ENCODE results near the gene AHNAK.
"Not testable (repeated sequence)": the region's sequence is repeated elsewhere in the genome, so short reads cannot be mapped to it uniquely, and the experiment has no call there.

The AHNAK gene

DNA sequence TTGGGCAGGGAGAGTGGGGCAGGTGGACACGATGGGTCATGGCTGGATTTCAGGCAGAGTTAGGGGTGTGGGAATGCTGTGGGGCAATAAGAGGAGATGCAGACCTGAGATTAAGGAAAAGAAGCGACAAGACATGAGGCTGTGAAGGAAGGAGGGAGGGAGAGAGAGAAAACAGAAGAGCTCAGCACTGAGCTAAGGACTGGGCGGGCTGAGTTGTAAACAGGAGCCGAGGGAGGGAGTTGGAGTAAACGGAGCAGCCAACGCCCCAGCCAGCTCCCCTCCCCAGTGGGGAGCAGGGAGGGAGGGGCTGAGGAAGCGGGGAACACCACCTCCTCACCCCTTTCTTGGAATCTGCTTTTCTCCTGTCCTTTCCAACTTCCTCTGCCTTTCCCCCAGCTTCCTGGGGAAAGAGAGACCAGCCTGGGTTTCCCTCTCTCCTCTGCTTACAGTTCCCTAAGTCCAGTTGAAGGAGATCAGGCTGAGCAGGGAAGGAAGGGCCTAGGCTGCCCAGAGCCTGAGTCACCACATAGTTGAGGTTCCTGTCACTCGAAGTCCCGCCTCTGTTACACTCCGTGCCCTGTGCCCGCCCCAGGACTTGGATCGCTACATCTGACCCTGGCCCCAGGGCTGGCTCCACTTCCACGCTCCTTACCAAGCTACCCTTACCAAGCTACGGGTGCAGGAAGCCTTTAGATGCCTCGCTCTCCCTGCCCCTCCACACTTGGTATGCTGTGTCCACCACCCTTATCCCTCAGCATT lies 6.7 kb upstream of the AHNAK start:
- DNase-seq (ENCODE audit: low read depth): no peak

DNA sequence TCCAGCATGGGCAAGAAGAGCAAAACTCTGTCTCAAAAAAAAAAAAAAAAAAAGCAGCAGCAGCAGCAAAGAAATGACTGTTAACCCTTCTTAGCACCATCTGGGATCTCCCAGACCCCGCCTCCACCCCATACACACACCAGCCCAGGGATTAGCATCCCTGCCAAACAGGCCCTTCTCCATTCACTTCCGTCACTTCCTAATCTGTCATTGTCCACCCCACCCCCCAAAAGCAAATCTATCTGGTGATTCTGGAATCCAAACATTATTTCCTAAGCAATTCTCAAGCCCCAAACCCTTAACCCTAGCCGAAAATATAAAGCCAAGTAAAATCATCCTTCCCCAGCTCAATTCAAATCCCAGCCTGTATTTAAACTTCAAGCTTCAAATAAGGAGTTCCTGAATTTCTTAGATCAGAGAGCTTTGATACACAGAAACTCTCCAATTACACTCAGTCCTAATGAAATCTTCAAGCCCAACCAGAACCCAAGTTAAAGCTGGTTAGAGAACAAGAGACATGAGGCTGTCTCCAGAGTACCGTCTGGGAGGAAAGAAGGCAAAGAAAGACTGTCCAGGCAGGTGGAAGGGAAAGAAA lies 6.0 kb upstream of the AHNAK start:
- DNase-seq (ENCODE audit: low read depth): no peak

DNA sequence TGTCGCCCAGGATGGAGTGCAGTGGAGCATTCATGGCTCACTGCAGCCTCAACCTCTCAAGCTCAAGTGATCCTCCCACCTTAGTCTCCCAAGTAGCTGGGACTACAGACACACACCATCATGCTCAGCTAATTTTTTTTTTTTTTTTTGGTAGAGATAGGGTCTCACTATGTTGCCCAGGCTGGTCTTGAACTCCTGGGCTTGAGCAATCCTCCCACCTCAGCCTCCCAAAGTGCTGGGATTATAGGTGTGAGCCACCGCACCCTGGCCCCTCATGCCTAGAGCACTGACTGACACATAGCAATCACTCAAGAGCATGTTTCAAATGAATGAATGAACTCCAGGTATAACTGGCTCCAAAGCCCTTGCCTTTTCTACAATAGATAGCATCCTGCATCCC lies 3.9 kb upstream of the AHNAK start:
- DNase-seq (ENCODE audit: low read depth): not testable (repeated sequence)

DNA sequence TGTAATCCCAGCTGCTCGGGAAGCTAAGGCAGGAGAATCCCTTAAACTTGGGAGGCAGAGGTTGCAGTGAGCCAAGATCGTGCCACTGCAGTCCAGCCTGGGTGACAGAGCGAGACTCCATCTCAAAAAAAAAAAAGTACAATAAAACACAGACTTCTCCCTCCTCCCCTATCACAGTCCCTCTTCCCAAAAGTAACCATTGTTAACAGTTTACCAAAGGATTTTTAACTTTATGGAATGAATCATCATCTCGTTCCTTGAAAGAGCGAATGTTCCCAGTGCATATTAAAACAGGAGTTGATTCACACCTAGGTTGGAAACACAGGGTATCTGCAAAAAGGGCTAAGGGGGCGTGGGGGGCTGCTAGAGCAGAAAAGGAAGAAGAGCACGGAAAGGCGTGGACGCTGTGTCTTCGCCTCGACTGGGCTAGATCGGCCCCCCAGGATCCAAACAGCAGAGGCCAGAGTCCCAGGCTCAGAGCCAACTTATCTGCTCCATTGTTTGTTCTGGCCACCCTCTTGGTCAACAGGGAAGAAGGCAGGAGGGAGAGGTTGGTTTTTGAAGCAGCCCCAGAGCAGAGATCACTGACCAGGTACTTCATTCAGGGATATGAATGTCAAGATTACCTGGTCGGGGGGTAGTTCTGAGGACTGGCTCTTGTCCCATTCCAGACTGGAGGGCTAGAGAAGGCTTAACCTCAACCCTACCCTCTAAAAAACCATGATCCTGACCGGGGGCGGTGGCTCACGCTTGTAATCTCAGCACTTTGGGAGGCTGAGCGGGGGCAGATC lies 2.1 kb upstream of the AHNAK start:
- DNase-seq (ENCODE audit: low read depth): no peak

DNA sequence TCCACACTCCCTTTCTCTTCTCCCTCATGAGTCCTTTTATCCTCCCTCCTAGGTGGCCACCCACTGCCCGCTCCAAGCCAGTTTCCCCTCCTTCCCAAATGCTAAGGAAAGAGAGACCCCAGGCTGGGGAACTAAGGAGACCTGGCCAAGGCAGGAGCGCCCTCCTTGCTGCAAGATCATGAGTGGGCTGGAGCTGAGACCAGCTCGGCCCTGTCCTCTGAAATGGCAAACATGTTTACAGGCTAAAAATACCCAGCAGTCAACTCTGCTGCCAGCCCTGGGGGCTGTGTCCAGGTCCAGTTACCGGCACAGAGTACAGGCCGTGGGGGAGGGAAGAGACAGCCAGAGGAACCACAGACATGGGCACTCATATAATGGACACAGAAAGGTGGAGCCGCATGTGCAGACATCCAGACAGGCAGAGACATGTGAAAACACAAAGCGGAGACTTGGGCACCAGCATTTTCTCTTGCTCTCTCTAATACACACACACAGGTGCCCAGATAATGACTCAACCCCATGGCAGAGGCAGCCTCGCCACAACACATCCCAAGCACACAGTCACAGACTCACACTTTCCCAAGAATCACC lies 1.2 kb upstream of the AHNAK start:
- DNase-seq (ENCODE audit: low read depth): no peak

DNA sequence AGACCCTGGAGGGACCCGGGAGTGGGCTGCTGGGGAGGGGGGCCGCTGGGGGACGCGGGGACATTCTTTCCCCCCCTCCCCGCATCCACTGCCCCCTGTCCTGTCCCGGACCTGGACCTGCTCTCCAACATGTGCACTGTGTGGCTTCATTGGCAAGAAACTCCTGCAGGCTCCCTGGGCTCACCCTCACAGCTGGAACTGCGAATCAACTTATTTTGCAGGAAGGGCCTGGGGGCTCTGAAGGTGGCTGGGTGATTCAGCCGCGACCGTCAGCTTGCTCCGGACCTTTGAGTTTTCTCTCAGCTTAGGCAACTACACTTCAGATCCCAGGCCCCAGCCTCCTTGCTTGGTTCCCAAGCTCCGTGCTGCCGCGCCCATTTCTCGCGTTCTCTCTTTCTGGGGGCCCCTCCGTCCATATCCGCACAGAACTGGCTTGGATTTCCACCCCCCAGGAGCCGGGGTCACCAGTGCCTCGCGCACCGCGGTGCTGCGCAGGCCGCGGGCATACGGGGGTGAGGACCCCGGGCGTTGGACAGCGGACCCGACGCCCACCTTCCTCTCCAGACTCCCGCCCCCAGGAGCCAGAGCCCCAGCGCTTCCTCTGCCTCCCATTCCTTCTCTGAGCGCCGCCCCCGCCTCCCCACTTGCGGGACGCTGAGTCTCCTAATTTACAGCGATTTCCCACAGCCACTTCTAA lies 471 bp upstream of the AHNAK start:
- no peak for DNase-seq (ENCODE audit: low read depth)

DNA sequence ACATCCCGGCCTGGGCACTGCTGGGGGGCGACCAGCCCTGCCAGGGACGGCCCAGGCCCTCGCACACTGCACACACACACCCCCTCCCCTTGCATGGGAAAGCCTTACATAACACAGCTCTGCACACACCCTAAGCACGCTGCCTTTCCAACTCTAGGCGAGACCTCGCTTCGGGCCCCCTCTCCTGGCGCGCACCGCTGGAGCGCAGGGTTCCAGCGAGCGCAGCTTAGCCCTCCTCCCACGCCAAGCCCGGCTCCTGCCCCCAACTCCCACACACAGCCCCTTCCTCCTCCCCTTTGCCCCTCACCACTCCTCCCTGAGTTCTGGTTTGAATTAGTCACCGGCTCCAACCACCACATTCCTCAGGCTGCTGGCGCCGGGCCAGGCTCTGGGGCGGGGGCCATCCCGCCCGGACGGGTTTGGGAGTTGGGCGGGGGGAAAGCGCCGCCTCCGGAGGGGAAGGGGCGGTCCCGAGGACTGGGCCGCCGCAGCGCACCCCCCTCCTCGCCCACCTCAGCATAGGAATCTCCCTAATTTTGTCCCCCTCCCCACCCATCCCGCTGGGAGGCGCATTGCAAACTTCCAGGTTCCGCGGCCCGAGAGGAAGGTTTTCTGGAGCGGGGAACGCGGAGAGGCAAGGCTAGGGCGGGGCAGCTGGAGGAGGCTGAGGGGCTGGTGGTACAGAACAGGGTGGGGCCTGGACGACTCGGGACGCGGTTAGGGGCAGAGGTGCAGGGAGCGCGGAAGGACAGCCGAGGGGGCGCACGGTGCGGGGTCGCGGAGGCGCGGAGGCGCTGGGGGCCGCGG lies 966 bp downstream of the AHNAK start:
- no peak for DNase-seq (ENCODE audit: low read depth)

DNA sequence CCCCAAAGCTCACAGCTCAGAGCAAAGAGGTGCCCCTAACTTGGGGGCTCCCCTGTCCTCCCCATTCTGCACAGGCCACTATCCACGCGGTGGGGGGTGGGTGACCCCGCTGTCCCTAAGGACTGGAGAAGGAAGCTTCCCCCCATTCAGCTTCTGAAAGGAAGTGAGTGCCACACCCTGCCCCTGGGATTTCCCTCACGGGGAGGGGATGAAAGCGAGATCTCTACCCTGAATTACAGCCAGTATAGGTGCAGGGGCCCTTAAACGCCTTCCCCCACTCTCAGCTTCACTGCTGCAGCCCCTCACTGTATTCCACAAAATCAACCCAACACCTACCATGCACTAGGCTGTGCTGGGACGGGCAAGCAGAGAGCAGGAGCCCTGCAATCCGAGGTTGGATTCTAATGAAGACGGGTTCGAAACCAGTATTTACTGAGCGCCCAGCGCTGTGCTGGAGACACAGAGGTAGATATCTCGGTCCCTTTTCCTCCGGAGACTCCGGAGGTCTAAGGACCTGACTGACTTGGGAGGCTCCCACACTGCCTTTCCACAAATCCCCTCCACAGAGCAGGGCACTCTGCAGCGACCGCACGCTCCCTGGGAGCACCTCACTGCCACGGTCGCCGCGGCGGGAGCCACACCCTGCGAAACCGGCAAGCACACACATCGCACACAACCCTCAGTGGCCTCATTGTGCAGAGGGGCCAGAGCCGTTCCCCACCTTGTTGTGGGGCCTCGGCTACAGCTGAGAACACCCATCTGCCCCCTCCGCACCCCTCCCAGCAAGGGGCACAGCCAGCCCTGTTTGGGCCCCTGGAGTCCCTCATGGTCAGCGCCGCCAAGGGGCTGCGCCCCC lies 1.8 kb downstream of the AHNAK start:
- DNase-seq (ENCODE audit: low read depth): no peak

DNA sequence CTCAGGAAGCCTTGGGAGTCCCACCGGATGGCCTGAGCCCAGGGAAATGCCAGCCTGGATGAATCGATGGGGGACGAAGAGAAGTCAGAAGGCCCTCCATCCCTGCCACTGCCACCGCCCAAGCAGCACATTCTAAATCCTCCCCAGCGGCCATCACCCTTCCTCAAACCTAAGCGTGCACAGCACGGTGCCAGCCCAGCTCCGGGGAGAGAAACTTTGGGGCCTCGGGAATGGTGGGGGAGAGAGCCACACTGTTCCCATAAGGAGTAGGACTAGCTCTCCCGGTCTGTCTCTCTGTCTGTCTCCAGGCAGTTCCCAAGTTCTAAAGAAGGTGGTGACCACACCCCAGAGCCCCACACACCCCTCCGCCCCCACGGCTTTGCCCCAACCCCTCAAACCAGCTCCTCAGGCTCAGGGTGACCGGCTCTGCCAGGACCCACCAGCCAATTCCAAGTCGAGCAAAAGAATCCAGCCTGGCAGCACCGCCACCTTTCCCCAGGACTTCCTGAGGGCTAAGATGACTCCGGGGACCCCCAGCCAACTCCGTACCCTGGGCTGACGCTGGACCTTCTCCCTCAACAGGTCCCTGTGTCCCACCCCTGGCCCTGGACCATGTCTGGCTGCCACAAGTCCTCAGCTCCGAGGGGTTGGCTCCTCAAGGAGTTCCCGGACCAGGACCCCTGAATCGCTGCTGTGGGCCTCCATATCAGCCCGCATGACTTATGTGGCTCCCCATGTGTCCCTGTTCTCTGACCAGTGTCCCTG lies 2.7 kb downstream of the AHNAK start:
- no peak for DNase-seq (ENCODE audit: low read depth)

DNA sequence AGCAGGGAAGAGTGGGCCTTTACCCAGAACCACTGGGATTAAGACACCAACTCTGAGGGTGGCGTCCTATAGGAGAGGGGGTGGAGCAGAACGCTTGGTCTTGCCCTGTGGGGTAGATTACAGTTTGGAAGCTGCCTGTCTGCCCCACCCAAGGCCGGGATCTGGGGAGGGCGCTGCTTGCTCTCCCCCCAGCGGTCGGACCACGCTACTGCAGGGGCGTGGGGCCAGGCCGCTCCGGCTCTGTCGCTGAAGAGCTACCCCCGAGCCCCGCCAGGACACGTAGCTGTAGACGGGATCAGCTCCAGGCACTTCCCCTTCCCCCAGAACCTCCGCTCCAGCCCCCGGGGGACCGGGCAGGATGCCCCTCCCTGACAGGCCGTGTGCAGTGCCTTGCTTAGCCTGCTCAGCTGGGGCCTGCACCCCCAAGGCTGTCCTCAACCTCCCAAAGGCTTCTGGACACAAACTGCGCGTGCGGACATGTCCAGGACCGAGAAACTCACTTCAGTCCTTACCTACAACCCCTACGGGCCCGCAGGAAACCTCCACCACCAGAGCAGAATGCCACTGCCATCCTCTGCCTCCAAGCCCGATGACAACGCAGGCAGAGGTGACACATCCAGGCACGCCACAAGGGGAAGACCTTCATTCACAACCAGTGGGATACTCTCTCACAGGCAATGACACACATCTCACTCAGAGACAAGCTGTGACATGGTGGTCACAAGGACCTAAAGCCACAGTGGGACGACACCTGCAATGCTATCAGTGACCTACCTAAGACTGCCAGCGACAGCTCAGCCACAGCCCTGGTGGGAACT lies 3.6 kb downstream of the AHNAK start:
- peak; percentile 75 for DNase-seq (ENCODE audit: low read depth)

DNA sequence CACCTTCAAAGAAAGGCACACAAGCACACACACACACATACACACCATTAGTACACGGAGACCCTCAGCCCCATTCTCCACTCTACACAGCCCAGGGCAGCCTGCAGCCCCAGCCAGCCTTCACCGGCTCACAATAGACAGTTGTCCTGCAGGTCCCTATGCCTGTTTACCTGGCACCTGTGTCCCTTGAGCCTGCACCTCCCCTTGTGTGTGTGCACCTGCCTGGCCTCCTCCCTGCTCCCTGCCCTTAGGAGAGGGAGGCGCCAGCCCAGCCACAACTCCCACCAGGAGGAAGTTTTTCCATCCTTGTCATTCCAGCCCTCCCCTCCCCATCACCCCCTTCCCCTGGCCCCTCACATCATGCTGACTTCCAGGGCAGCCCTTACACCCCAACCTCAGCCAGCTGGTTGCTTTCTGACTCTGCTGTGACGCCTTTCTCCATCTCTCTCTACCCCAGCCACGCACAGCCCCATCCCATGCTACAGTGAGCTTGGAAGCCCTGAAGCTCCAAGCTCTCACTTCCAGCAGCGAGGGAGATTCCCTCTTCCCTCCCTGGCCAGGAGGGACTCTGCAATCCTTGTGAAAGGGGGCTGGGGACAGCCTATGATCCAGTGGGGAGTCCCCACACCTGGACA lies 4.4 kb downstream of the AHNAK start:
- no peak for DNase-seq (ENCODE audit: low read depth)

DNA sequence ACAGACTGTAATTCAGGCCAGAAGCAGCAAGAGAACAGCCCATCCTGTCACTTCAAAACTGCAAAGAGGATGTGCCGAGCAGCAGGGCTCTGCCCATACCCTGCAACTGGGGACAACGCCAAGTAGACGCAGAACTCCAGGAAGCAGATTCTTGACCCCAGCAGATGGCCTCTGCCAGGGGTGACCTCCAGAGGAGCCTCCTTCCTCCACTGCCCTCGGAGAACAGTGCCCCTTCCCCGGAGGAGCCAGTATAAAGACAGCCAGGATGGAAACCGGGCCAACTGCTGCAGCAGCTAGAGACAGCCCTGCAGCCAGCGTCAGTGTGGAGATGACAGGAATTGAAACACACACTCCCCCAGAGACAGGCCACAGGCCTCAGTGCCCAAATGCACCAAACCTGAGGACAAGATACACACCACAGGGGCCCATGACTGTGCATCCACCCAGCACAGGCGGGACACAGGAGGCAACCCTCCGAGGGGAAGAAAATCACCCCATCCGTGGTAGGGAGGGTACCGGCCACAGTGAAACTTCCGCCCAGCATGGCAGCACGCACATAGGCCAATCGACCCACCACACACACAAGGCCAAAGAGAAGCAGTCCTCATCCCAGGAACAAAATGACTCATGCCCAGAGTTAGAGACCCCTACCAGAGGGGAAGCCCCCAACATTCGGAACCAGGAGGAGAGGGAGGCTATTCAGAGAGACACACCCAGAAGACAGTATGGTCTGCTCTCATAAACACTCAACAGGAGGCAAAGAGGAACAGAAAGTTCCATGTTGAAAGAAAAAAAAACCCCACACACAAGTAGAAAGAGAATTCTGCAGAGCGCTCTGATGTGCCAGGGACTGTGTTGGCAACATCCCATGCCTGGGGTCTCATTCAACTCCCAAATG lies 5.6 kb downstream of the AHNAK start:
- no peak for DNase-seq (ENCODE audit: low read depth)

DNA sequence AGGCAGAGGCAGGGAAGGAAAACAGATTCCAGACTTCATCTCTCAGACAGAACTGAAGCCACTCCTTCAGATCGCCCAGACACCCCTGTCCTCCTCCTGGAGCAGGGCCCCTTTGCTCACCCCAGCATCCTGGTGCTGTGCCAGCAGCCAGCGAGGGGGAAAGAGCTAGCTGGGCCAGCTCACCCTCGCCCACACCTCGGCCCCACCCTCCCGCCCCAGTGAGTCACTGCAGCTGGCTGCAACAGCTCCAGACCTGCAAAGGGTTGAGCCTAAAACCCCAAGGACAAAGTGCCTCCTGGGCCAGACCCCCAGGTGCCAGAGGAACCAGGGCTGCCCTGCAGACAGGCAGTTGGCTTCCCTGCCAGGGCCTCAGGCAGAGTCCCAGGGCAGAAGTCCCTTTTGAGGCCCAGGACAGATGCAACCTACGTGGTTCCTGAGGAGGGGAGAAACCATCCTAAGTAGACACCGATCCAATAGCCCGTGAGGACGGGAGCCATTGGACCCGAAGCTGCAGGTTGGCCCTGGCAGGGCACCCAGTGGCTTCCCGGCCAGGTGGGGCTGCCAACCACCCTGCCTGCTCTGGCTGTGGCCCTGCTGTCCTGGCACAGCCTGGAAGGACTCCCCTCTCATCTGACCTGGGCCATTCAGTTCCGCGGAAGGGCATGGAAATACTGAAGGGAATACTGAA lies 7.2 kb downstream of the AHNAK start:
- peak; percentile 64 for DNase-seq (ENCODE audit: low read depth)

DNA sequence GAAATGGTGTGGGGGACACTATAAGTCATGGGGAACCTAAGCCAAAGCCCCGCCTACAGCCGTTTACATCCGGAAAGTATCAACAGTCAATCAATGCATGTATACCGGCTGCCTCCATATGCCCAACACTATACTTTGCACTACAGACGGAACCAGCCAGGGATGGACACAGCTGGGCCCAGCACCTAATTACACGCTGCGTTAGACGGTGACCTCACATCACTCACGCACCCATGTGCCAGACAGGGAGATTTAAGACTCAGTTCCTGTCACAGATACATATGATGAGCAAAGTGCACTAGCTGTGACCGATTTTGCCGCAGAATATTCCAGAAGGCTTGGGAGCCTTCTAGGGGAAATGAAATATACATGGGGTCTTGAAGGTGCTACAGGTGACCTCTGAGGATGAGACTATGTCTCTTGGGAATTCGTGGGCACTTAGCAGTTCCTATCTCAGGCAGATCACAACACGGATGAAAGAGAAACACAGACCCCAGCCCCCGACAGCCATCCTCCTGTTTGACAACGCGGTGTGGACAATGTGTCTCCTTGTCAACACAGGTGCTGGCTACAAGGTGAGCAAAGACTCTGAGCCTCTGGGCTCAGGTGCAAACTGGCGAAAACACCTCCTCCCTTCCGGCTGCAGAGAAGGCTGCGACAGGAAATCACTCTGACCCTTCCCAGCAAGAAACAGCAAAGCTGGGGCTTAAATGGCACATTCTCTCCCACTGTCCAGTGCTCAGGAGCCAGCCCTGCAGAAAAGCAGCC lies 8.0 kb downstream of the AHNAK start:
- DNase-seq (ENCODE audit: low read depth): no peak

DNA sequence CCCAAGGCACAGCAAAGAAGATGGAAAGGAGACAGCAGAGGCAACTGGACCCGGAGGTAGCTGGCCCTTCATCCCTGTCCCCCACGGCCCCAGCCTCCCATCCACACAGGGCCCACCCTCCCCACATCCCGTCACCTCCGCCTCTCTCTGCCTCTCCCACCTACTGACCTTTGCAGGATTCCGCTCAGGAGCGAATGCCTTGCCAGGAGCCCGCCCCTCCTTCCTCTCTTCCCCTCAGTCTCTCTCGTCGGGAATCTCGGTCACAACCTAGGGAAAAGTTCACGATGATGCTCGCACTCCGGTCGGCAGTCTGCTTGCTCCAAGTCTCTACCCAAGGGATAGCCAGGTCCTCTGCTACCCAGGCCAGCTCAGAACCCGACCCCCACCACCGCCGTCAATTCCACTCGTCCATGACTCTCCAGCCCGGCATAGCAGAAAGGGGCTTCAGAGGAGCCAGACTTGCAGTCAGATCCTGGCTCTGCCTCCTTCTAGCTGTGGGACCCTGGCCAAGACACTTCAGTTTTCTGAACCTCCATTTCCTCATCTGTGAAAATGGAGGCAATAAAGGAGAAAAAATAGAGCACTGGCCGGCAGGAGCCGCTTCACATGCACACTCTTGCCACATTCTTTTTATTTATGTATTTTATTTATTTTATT lies 10.2 kb downstream of the AHNAK start:
- no peak for DNase-seq (ENCODE audit: low read depth)

Measured in activated T-cell treated with anti-CD3 and anti-CD28 coated beads for 48 hours (primary cell).